Activated T-cell treated with anti-CD3 and anti-CD28 coated beads, Interleukin-2, amount 50 U/mL, for 72 hours (primary cell): ENCODE results near the gene NEDD1. TPM values are rescaled to one million over a fixed set of nuclear protein-coding genes. Genes with fewer than 3 reads are reported as not detected.
A peak's percentile ranks its signal among the peaks of the same experiment; 100 is the strongest.

Source experiments
- ATAC-seq, 2 donors: fragments of 150-1000 bp; cut with Tn5 transposase; replicated peaks in 1 of 2; 2 replicates each; pipeline ENCODE4 v1.10.0; 2021; ENCODE audit warnings: moderate library complexity in 2 of 2, mild to moderate bottlenecking in 1 of 2
- DNase-seq, 2 donors: peaks; one replicate each; pipeline ENCODE4 v3.0.0; 2021 to 2022; ENCODE audit warnings: mixed read lengths in 1 of 2
- H3K27ac Mint-ChIP-seq: one replicate; pipeline ENCODE4 v1.8.0; 2022; ENCODE audit warnings: mild to moderate bottlenecking, moderate library complexity, mixed read lengths
- H3K27me3 Mint-ChIP-seq: one replicate; pipeline ENCODE4 v1.8.0; 2022; ENCODE audit warnings: low read depth, mixed read lengths
- H3K36me3 Mint-ChIP-seq, 2 donors: one replicate each; pipeline ENCODE4 v1.8.0; 2022; ENCODE audit warnings: mixed read lengths in 2 of 2, mild to moderate bottlenecking in 1 of 2; ENCODE audit not compliant: insufficient read depth in 2 of 2
- H3K4me1 Mint-ChIP-seq: one replicate; pipeline ENCODE4 v1.8.0; 2022; ENCODE audit warnings: low read depth, mixed read lengths
- H3K4me3 Mint-ChIP-seq, 2 donors: one replicate each; pipeline ENCODE4 v1.8.0; 2022; ENCODE audit warnings: mild to moderate bottlenecking in 2 of 2, mixed read lengths in 2 of 2, moderate library complexity in 2 of 2
- H3K9me3 Mint-ChIP-seq, 2 donors: one replicate each; pipeline ENCODE4 v1.8.0; 2022; ENCODE audit warnings: mixed read lengths in 2 of 2
- total RNA-seq, 2 donors: library from RNA; stranded (reverse); gene quantifications; one replicate each; pipeline ENCODE4 v1.2.3, GENCODE V29; 2022

The NEDD1 gene
- total RNA-seq, 2 donors from 2014 or later: 57.2 to 58.8 TPM

GRCh38 chr12:96880220-96880619, 26.8 kb upstream of the NEDD1 start:
- H3K27ac Mint-ChIP-seq: no peak overlapping the region
- H3K4me3 Mint-ChIP-seq: no peak overlapping the region
- ATAC-seq (no peak), DNase-seq (no peak)
- no peaks in the 10 kb centered on the region for H3K36me3 Mint-ChIP-seq
- peaks cover 0 to 2% of the 10 kb centered on the region in 2 donors for H3K9me3 Mint-ChIP-seq
- H3K4me1 Mint-ChIP-seq: no peaks in the 10 kb centered on the region
- no peaks in the 10 kb centered on the region for H3K27me3 Mint-ChIP-seq

DNA sequence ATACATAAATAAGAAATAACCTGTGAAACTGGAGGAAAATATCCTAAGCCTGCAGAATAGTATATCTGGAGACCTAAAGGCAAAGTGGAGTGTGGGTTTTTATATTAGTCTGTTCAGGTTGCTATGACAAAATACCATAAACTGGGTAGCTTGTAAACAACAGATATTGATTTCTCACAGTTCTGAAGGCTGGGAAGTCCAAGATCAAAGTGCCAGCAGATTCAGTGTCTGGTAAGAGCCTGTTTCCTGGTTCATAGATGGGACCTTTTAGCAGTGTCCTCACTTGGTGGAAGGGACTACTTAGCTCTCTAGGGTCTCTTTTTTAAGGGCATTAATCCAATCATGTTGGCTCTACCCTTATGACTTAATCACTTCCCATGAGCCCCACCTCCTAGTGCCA, 25.4 kb upstream of the NEDD1 start:
- Mint-ChIP-seq H3K4me1 (no peaks in the 10 kb centered on the region), H3K36me3 (no peaks in the 10 kb centered on the region), H3K27ac (no peak overlapping the region), H3K9me3 (peaks cover 0 to 2% of the 10 kb centered on the region in 2 donors), H3K27me3 (no peaks in the 10 kb centered on the region), H3K4me3 (no peak overlapping the region)
- ATAC-seq (no peak), DNase-seq (no peak)

- H3K36me3 Mint-ChIP-seq: no peaks in the 10 kb centered on the region
- no peak overlapping the region for H3K27ac Mint-ChIP-seq
- H3K4me3 Mint-ChIP-seq: no peak overlapping the region
- ATAC-seq (peak; percentile 36 to 45), DNase-seq (no peak)
- no peaks in the 10 kb centered on the region for H3K27me3 Mint-ChIP-seq
- peaks cover 0 to 2% of the 10 kb centered on the region in 2 donors for H3K9me3 Mint-ChIP-seq
- no peaks in the 10 kb centered on the region for H3K4me1 Mint-ChIP-seq
Observed at GRCh38 chr12:96882862-96883261, 24.2 kb upstream of the NEDD1 start.

DNA sequence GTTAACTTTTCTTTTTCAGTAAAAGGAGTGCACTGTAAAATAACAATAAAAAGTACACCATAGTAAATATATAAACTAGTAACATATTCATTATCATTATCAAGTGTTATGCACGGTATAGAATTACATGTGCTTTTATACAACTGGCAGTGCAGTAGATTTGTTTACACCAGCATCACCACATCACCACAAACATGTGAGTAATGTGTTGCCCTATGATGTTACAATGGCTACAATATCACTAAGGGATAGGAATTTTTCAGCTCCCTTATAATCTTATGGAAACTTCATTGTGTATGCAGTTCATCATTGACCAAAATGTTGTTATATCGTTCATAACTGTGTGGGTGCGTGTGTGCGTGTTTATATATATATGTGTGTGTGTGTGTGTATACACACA, 23.5 kb upstream of the NEDD1 start:
- DNase-seq (no peak), ATAC-seq (no peak)
- Mint-ChIP-seq H3K36me3 (no peaks in the 10 kb centered on the region), H3K27me3 (no peaks in the 10 kb centered on the region), H3K4me1 (no peaks in the 10 kb centered on the region), H3K27ac (no peak overlapping the region), H3K9me3 (peaks cover 0 to 2% of the 10 kb centered on the region in 2 donors), H3K4me3 (no peak overlapping the region)

- Mint-ChIP-seq H3K4me3 (no peak overlapping the region), H3K27ac (no peak overlapping the region), H3K4me1 (peaks cover 8% of the 10 kb centered on the region), H3K36me3 (no peaks in the 10 kb centered on the region), H3K9me3 (no peaks in the 10 kb centered on the region), H3K27me3 (peaks cover 12% of the 10 kb centered on the region)
- no peak for ATAC-seq
- no peak for DNase-seq
Observed at GRCh38 chr12:96886998-96887677, 19.9 kb upstream of the NEDD1 start.

GRCh38 chr12:96889273-96889933, 17.7 kb upstream of the NEDD1 start:
- no peak overlapping the region for H3K27ac Mint-ChIP-seq
- peak; percentile 84 to 87 for ATAC-seq

GRCh38 chr12:96890331-96890730, 16.7 kb upstream of the NEDD1 start:
- ATAC-seq: no peak
- H3K36me3 Mint-ChIP-seq: no peaks in the 10 kb centered on the region
- peak overlapping the region in 1 of 2 donors; percentile 49 for H3K4me3 Mint-ChIP-seq
- DNase-seq: no peak
- peaks cover 0 to 2% of the 10 kb centered on the region in 2 donors for H3K9me3 Mint-ChIP-seq
- H3K4me1 Mint-ChIP-seq: peaks cover 11% of the 10 kb centered on the region
- H3K27me3 Mint-ChIP-seq: peaks cover 13% of the 10 kb centered on the region
- peak overlapping the region; percentile 6 for H3K27ac Mint-ChIP-seq

More at GRCh38 chr12:96889273-96889933, 17.7 kb upstream of the NEDD1 start:
- H3K4me3 Mint-ChIP-seq: peak overlapping the region; percentile 8 to 49
- H3K27me3 Mint-ChIP-seq: peaks cover 13% of the 10 kb centered on the region
- no peaks in the 10 kb centered on the region for H3K36me3 Mint-ChIP-seq
- peaks cover 0 to 2% of the 10 kb centered on the region in 2 donors for H3K9me3 Mint-ChIP-seq
- peaks cover 11% of the 10 kb centered on the region for H3K4me1 Mint-ChIP-seq
- no peak for DNase-seq

DNA sequence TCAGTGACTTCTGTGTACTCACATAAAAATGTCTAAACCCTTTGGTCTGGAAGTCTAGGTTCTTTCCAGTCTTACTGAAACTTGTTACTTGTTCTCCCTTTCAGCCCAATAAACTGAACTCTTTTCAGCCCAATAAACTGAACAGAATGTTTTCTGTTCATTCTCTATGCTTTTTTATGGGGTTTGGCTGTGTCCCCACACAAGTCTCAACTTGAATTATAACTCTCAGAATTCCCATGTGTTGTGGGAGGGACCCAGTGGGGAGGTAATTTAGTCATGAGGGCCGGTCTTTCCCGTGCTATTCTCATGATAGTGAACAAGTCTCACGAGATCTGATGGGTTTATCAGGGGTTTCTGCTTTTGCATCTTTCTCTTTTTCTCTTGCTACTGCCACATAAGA, 15.0 kb upstream of the NEDD1 start:
- H3K27me3 Mint-ChIP-seq: peaks cover 13% of the 10 kb centered on the region
- no peak for ATAC-seq
- peaks cover 11% of the 10 kb centered on the region for H3K4me1 Mint-ChIP-seq
- no peak overlapping the region for H3K4me3 Mint-ChIP-seq
- H3K27ac Mint-ChIP-seq: no peak overlapping the region
- no peaks in the 10 kb centered on the region for H3K36me3 Mint-ChIP-seq
- H3K9me3 Mint-ChIP-seq: peaks cover 0 to 2% of the 10 kb centered on the region in 2 donors
- no peak for DNase-seq

GRCh38 chr12:96897421-96897820, 9.6 kb upstream of the NEDD1 start:
- Mint-ChIP-seq H3K27me3 (no peaks in the 10 kb centered on the region), H3K4me1 (no peaks in the 10 kb centered on the region), H3K27ac (no peak overlapping the region), H3K9me3 (peaks cover 0 to 2% of the 10 kb centered on the region in 2 donors), H3K36me3 (no peaks in the 10 kb centered on the region), H3K4me3 (no peak overlapping the region)
- no peak for DNase-seq
- no peak for ATAC-seq

DNA sequence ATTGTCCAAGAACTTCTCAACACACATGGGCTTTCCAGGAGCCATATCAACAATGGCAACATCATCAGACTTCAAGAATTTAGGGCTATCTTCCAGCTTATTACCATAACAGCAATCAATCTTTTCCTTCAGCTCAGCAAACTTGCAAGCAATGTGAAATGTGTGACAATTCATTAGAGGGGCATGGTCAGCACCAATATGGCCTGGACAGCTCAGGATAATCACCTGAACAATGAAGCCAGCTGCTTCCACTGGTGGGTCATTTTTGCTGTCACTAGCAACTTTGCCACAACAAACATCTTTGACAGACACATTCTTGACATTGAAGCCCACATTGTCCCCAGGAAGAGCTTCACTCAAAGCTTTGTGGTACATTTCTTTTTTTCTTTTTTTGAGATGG, 5.9 kb upstream of the NEDD1 start:
- Mint-ChIP-seq H3K36me3 (no peaks in the 10 kb centered on the region), H3K4me3 (no peak overlapping the region), H3K4me1 (peaks cover 4% of the 10 kb centered on the region), H3K9me3 (no peaks in the 10 kb centered on the region), H3K27ac (no peak overlapping the region), H3K27me3 (peaks cover 6% of the 10 kb centered on the region)
- no peak for ATAC-seq
- DNase-seq: no peak

DNA sequence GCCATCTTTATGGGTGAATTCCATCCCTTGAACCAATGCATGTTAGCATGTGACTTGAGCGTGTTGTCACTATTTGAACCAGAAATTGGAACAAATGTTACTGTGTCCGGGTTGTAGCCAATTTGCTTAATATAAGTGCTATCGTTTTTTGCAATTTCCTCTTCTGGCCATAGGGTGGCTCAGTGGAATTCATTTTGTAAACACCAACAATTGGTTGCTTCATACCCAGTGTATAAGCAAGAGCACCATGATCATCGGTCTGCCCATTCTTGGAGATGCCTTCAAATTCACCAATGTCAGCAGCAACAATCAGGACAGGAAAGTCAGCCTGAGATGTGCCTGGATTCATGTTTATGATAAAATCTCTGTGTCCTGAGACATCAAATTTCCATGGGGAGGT, 5.0 kb upstream of the NEDD1 start:
- Mint-ChIP-seq H3K27ac (no peak overlapping the region), H3K4me1 (peaks cover 10% of the 10 kb centered on the region), H3K36me3 (peaks cover 0 to 3% of the 10 kb centered on the region in 2 donors), H3K27me3 (peaks cover 6% of the 10 kb centered on the region), H3K4me3 (no peak overlapping the region), H3K9me3 (no peaks in the 10 kb centered on the region)
- ATAC-seq (no peak), DNase-seq (no peak)

- H3K27me3 Mint-ChIP-seq: peaks cover 6% of the 10 kb centered on the region
- H3K4me1 Mint-ChIP-seq: peaks cover 47% of the 10 kb centered on the region
- peak overlapping the region; percentile 90 to 94 for H3K4me3 Mint-ChIP-seq
- no peak for ATAC-seq
- H3K9me3 Mint-ChIP-seq: no peaks in the 10 kb centered on the region
- peak overlapping the region; percentile 95 for H3K27ac Mint-ChIP-seq
- no peak for DNase-seq
- H3K36me3 Mint-ChIP-seq: peaks cover 5 to 6% of the 10 kb centered on the region in 2 donors
Observed at GRCh38 chr12:96906498-96906848, 584 bp upstream of the NEDD1 start.

DNA sequence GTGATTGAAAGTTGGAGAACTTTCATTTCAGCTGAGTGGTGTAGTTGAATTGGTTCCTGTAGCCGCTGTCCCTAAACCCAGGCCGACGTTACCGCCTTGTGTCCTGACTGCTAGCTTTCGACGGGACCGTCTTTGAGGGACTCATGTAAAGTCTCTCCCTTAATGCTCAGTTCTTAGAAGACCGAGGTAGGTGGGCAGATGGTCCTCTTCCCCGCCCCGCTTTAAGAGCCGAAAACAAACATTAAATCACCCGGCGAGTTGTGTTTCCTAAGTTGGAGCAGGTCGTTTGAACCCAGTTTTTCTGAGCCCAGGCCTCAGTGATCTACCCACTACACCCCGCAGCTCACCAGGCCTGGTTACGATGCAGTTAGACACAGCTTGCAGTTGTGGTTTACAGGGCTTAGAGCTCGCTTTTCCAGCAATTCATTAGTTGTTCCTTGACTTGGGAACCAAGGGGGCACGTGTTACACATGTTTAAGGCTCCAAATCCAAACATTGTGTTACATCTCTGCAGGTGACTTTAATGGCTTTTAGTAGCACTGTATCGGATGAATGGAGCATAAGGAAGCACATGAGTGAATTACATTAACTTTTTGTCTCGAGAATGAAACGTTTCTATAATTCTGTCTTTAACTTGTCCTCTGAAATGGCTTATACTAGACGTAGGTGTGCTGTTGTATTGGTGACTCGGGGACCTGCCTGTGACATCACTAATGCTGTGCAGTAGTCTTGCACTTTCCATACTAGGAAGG, 790 bp downstream of the NEDD1 start:
- DNase-seq: peak; percentile 14 to 24
- Mint-ChIP-seq H3K36me3 (peaks cover 5 to 6% of the 10 kb centered on the region in 2 donors), H3K27me3 (peaks cover 6% of the 10 kb centered on the region), H3K27ac (peak overlapping the region; percentile 97), H3K4me1 (peaks cover 49% of the 10 kb centered on the region), H3K4me3 (peak overlapping the region; percentile 90 to 94), H3K9me3 (no peaks in the 10 kb centered on the region)
- ATAC-seq: peak; percentile 22 to 26
